ENCODE results near the gene KIZ. TPM values are rescaled to one million over a fixed set of nuclear protein-coding genes. Genes with fewer than 3 reads are reported as not detected.

Gene KIZ
- total RNA-seq, 1 donor from 2014 or later: 20.3 TPM

Other genes with a start within 250 kb of the KIZ start
- gene LINC00237, start 19.7 kb upstream of the KIZ start, total RNA-seq: not detected
- 55.1 TPM for gene XRN2, start 177.2 kb downstream of the KIZ start, total RNA-seq

All from mesenteric fat pad (tissue), 1 donor.